ENCODE data around the gene CYBC1.
A peak's percentile ranks its signal among the peaks of the same experiment; 100 is the strongest.
"Not testable (repeated sequence)": the region's sequence is repeated elsewhere in the genome, so short reads cannot be mapped to it uniquely, and the experiment has no call there.

Gene CYBC1

DNA sequence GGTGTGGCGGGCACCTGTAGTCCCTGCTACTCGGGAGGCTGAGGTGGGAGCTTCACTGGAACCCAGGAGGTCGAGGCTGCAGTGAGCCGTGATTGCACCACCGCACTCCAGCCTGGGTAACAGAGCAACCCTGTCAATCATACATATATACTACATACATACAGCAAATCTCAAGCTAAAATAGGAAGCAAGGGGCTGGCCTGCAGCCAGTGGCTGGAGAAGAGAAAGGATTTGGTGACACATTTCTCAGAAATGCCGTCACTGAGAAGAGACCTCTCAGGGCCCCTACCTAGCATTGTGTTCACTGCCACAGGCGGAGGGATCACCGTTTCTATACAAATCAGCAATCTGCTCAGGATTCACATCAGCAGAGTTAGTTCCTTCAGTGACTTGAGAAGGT lies 24.9 kb upstream of the CYBC1 start:
- H3K4me1 ChIP-seq (ENCODE audit: control insufficient read depth, insufficient read depth, low read length, poor library complexity, severe bottlenecking) = no peaks in the 10 kb centered on the region
- H3K4me3 ChIP-seq (ENCODE audit: extremely low read depth, insufficient read depth, low read length, poor library complexity, severe bottlenecking) = no peak overlapping the region
- H3K9me3 ChIP-seq (ENCODE audit: control insufficient read depth, low read length) = no peaks in the 10 kb centered on the region
- WGBS, 2 experiments (ENCODE audit: insufficient coverage in 2 of 2) = 90 to 100% methylated on average over 5 of the region's 8 CpGs
- peaks cover 79% of the 10 kb centered on the region for H3K36me3 ChIP-seq (ENCODE audit: control insufficient read depth, insufficient read depth, low read length)
- no peak overlapping the region for H3K27ac ChIP-seq (ENCODE audit: low read depth, low read length, severe bottlenecking)

DNA sequence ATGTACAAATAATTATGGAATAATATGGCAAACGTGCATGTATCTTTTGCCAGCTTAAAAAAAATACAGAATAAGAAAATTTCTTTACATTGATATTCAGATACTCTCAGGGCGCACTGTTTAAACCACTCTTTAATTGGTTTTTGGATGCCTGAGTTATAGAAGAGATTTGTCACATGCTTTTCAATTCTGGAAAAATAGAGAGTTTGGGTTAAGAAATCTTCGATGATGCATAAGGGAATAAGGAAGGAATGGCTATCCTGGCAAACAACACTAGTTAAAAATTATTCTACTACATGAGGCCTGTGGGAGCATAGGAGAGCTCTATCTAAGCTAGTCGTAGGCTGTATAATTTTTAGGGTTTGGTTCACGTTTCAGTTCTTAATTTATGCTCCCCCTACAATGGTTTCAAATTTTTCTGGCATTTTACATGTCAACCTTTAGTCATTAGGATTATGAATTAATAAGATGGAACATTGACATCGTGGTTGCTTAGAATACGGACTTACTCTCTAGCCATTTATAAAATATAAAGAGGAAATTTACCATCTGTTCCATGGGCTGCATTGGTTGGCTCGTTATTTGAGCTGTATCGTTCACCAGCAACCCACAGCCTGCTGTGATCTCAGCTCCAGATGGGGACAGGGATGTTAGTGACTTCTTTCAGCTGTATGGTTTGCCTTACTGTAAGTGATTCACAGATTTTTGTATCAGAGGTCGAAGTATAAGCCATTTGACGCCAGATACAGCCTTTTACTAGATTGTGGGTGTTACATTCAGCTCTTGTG lies 23.9 kb upstream of the CYBC1 start:
- no peaks in the 10 kb centered on the region for H3K4me1 ChIP-seq (ENCODE audit: control insufficient read depth, insufficient read depth, low read length, poor library complexity, severe bottlenecking)
- H3K27ac ChIP-seq (ENCODE audit: low read depth, low read length, severe bottlenecking) = no peak overlapping the region
- H3K36me3 ChIP-seq (ENCODE audit: control insufficient read depth, insufficient read depth, low read length) = peaks cover 79% of the 10 kb centered on the region
- 93 to 100% methylated on average over 2 to 4 of the region's 11 CpGs for WGBS, 2 experiments (ENCODE audit: insufficient coverage in 2 of 2)
- H3K4me3 ChIP-seq (ENCODE audit: extremely low read depth, insufficient read depth, low read length, poor library complexity, severe bottlenecking) = no peak overlapping the region
- no peaks in the 10 kb centered on the region for H3K9me3 ChIP-seq (ENCODE audit: control insufficient read depth, low read length)

DNA sequence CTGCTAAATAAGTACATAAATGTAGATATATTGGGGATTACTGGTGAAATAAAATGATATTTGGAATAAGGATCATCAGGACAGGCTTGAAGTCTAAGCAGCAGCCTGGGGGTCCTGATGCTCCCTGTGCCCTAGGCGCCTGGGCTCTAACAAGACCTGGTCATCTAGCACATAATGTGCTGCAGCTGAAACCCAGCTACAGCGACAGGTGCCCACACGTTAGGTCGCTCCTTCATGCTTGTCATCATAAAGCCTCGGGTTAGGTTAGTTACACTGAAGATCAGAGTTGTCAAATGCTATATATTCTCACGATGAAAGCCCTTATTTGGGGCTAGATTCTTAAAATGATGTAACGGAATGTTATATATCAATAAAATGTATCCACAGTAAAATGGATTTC lies 19.5 kb upstream of the CYBC1 start:
- H3K27ac ChIP-seq (ENCODE audit: low read depth, low read length, severe bottlenecking) = no peak overlapping the region
- no peak overlapping the region for H3K4me3 ChIP-seq (ENCODE audit: extremely low read depth, insufficient read depth, low read length, poor library complexity, severe bottlenecking)
- H3K9me3 ChIP-seq (ENCODE audit: control insufficient read depth, low read length) = no peaks in the 10 kb centered on the region
- H3K36me3 ChIP-seq (ENCODE audit: control insufficient read depth, insufficient read depth, low read length) = peaks cover 83% of the 10 kb centered on the region
- 98 to 100% methylated on average over 5 of the region's 7 CpGs for WGBS, 2 experiments (ENCODE audit: insufficient coverage in 2 of 2)
- H3K4me1 ChIP-seq (ENCODE audit: control insufficient read depth, insufficient read depth, low read length, poor library complexity, severe bottlenecking) = no peaks in the 10 kb centered on the region

DNA sequence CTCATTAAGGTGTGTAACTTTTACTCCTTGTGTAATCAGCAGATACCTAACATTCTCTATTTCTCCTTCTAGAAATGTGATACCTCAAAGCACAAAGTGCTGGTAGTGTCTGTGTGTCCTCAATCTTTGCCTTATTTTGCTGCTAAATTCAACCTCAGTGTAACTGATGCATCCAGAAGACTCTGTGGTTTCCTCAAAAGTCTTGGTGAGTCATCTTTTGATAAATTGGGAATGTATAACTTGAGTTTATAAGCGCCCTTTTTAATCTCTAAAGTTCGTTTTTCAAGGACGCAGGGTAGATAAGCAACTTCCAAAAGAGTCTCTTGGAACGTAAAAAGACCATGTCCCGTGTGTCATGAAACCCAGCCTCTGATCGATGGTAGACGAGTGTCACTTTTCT lies 18.1 kb upstream of the CYBC1 start:
- no peaks in the 10 kb centered on the region for H3K9me3 ChIP-seq (ENCODE audit: control insufficient read depth, low read length)
- no peak overlapping the region for H3K4me3 ChIP-seq (ENCODE audit: extremely low read depth, insufficient read depth, low read length, poor library complexity, severe bottlenecking)
- peaks cover 83% of the 10 kb centered on the region for H3K36me3 ChIP-seq (ENCODE audit: control insufficient read depth, insufficient read depth, low read length)
- H3K27ac ChIP-seq (ENCODE audit: low read depth, low read length, severe bottlenecking) = no peak overlapping the region
- WGBS, 2 experiments (ENCODE audit: insufficient coverage in 2 of 2) = 94 to 98% methylated on average over 7 of the region's 7 CpGs
- H3K4me1 ChIP-seq (ENCODE audit: control insufficient read depth, insufficient read depth, low read length, poor library complexity, severe bottlenecking) = no peaks in the 10 kb centered on the region

DNA sequence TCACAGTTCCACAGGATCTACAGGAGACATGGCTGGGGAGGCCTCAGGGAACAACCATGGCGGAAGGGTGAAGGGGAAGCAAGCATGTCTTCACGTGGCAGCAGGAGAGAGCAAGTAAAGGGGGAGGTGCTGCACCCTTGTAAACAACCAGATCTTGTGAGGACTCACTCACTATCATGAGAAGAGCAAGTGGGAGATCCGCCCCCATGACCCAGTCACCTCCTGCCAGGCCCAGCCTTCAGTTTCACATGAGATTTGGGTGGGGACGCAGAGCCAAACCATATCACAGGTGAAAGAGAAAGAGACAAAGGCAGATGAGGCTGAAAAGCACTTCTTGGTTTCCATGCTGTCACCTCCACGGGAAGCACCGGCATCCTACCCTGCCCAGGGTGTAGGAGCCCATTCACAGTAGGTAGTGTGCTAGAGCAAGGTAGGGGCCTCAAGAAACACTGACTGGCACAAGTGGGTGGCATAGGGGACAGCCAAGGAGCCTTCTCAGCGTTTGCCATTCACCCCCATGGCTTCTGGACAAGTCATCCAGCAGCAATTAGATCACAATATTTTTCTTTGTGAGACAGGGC lies 14.6 kb upstream of the CYBC1 start:
- H3K36me3 ChIP-seq (ENCODE audit: control insufficient read depth, insufficient read depth, low read length) = peaks cover 100% of the 10 kb centered on the region
- H3K4me1 ChIP-seq (ENCODE audit: control insufficient read depth, insufficient read depth, low read length, poor library complexity, severe bottlenecking) = no peaks in the 10 kb centered on the region
- no peak overlapping the region for H3K4me3 ChIP-seq (ENCODE audit: extremely low read depth, insufficient read depth, low read length, poor library complexity, severe bottlenecking)
- H3K27ac ChIP-seq (ENCODE audit: low read depth, low read length, severe bottlenecking) = no peak overlapping the region
- H3K9me3 ChIP-seq (ENCODE audit: control insufficient read depth, low read length) = no peaks in the 10 kb centered on the region
- 79 to 85% methylated on average over 6 to 7 of the region's 7 CpGs for WGBS, 2 experiments (ENCODE audit: insufficient coverage in 2 of 2)

DNA sequence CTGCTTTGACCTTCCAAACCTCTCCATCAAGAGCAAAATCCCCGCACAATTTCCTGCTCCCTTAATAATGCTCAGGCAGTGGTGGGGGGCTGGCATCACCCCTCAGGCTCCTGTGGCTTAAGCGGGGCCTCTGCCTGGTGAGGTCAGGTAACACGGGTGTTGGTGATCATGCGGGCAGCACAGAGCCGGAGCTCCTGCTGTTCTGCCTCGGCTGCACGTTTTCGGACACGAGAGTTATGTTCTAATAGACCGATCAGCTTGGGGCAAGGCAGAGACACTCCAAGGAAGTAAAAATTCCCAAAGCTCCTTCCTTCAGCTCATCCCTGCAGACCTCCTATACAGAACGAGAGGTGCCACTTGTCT lies 14.0 kb upstream of the CYBC1 start:
- no peak overlapping the region for H3K27ac ChIP-seq (ENCODE audit: low read depth, low read length, severe bottlenecking)
- 95 to 99% methylated on average over 8 to 9 of the region's 11 CpGs for WGBS, 2 experiments (ENCODE audit: insufficient coverage in 2 of 2)
- no peaks in the 10 kb centered on the region for H3K9me3 ChIP-seq (ENCODE audit: control insufficient read depth, low read length)
- H3K4me3 ChIP-seq (ENCODE audit: extremely low read depth, insufficient read depth, low read length, poor library complexity, severe bottlenecking) = no peak overlapping the region
- H3K4me1 ChIP-seq (ENCODE audit: control insufficient read depth, insufficient read depth, low read length, poor library complexity, severe bottlenecking) = no peaks in the 10 kb centered on the region
- H3K36me3 ChIP-seq (ENCODE audit: control insufficient read depth, insufficient read depth, low read length) = peaks cover 97% of the 10 kb centered on the region

DNA sequence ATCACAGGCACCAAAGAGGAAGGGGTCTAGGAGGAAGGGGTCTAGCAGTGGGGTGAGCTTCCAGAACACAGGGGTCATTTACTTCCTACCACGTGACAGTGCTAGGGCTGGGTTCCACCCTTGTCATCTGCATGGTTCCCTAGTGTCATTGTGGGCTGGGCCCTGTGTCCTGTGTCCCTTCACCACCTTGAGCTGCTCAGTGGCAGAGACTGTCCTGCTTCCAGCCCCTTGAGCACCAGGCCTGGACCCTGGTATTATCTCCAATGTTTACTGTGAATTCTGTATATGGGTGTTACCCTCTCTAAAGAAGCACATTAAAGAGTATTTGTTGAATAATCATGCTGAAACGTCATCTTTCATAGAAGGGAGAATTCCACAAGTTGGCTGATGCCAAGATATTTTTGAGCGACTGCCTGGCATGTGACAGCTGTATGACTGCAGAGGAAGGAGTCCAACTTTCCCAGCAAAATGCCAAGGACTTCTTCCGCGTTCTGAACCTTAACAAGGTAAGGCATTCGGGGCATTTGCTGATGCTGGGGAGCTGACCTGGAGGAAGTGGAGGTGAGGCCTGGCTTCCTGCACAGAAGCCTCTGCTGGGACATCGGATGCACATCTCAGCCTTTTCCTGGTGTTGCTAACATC lies 13.5 kb upstream of the CYBC1 start:
- Histone ChIP-seq H3K36me3 (ENCODE audit: control insufficient read depth, insufficient read depth, low read length) (peaks cover 92% of the 10 kb centered on the region), H3K4me3 (ENCODE audit: extremely low read depth, insufficient read depth, low read length, poor library complexity, severe bottlenecking) (no peak overlapping the region)
- 89 to 90% methylated on average over 7 of the region's 7 CpGs for WGBS, 2 experiments (ENCODE audit: insufficient coverage in 2 of 2)

DNA sequence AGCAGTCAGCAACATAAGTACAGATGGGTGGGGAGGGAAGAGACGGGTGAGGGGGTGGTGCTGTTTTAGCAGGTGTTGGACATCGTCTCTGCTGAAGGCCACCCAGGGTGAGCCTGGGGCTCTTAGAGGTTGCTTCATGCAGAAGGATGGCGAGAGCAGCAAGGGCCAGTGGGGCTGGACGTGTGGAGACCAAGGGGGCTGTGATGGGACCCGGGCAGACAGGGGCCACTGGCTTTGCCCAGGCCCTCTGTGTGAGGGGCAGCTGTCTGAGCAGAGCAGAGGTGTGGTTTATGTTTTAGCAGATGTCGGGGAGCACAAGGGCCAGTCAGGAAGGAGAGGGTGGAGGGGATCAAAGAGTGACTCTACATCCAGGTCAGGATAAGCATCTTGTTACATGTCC lies 12.8 kb upstream of the CYBC1 start:
- 96 to 98% methylated on average over 6 of the region's 6 CpGs for WGBS, 2 experiments (ENCODE audit: insufficient coverage in 2 of 2)
- H3K4me1 ChIP-seq (ENCODE audit: control insufficient read depth, insufficient read depth, low read length, poor library complexity, severe bottlenecking) = no peaks in the 10 kb centered on the region
- H3K36me3 ChIP-seq (ENCODE audit: control insufficient read depth, insufficient read depth, low read length) = peaks cover 85% of the 10 kb centered on the region
- H3K4me3 ChIP-seq (ENCODE audit: extremely low read depth, insufficient read depth, low read length, poor library complexity, severe bottlenecking) = no peak overlapping the region
- no peak overlapping the region for H3K27ac ChIP-seq (ENCODE audit: low read depth, low read length, severe bottlenecking)
- no peaks in the 10 kb centered on the region for H3K9me3 ChIP-seq (ENCODE audit: control insufficient read depth, low read length)

More for the DNA sequence above, 13.5 kb upstream of the CYBC1 start:
- Histone ChIP-seq H3K4me1 (ENCODE audit: control insufficient read depth, insufficient read depth, low read length, poor library complexity, severe bottlenecking) (no peaks in the 10 kb centered on the region), H3K27ac (ENCODE audit: low read depth, low read length, severe bottlenecking) (no peak overlapping the region), H3K9me3 (ENCODE audit: control insufficient read depth, low read length) (no peaks in the 10 kb centered on the region)

DNA sequence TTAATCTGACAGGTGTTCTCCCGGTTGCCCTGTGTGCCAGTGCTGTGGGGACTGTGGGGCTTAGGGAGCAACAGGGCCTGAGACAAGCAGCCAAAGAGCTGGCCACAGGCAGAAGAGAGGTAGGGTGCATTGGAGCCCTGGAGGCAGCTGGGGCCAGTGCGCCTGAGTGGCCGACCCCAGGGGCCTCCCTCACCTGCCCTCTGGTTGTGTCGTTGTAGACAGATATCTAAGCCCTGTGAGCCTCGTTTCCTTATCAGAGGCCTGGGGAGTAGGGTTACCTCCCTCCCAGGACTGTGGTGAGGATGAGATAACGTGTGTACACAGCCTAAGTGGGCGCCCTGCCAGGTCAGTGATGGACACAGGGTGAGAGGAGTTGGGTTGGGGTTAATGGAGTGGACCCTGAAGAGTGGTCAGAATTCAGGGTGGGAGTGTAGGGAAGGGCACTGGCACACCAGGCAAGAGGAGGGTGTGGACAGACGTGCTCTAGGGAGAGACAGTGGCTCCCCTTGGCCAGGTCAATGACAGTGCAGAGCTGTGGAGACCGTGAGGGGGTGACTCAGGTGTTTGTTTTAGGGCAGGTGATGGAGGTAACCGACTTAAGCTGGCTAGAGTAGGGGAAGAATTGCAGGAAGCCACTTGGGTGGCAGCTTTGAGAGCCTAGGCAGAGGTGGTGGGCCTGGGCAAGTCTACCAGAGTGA lies 11.4 kb upstream of the CYBC1 start:
- 89 to 94% methylated on average over 6 to 10 of the region's 10 CpGs for WGBS, 2 experiments (ENCODE audit: insufficient coverage in 2 of 2)

DNA sequence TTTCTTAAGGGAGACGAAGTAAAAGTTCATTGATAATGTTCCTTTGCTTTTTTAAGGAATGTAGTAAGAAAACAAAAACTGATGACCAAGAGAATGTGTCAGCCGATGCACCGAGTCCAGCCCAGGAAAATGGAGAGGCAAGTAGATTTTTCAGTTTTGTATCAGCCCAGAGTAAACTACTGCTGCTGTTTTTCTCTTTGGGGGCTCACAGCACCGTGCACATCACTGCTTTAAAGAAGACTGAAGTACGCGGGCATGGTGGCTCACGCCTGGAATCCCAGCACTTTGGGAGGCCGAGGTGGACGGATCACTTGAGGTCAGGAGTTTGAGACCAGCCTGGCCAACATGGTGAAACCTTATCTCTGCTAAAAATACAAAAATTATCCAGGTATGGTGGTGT lies 9.4 kb upstream of the CYBC1 start:
- not testable (repeated sequence) for H3K9me3 ChIP-seq (ENCODE audit: control insufficient read depth, low read length); H3K27ac ChIP-seq (ENCODE audit: low read depth, low read length, severe bottlenecking); H3K4me1 ChIP-seq (ENCODE audit: control insufficient read depth, insufficient read depth, low read length, poor library complexity, severe bottlenecking)
- WGBS, 2 experiments (ENCODE audit: insufficient coverage in 2 of 2) = 88 to 96% methylated on average over 9 of the region's 9 CpGs
- Histone ChIP-seq H3K36me3 (ENCODE audit: control insufficient read depth, insufficient read depth, low read length) (peaks cover 51% of the 10 kb centered on the region), H3K4me3 (ENCODE audit: extremely low read depth, insufficient read depth, low read length, poor library complexity, severe bottlenecking) (peak overlapping the region; percentile 89)

More for the DNA sequence above, 11.4 kb upstream of the CYBC1 start:
- H3K36me3 ChIP-seq (ENCODE audit: control insufficient read depth, insufficient read depth, low read length) = peaks cover 71% of the 10 kb centered on the region
- H3K4me1 ChIP-seq (ENCODE audit: control insufficient read depth, insufficient read depth, low read length, poor library complexity, severe bottlenecking) = peaks cover 6% of the 10 kb centered on the region
- H3K9me3 ChIP-seq (ENCODE audit: control insufficient read depth, low read length) = no peaks in the 10 kb centered on the region
- no peak overlapping the region for H3K4me3 ChIP-seq (ENCODE audit: extremely low read depth, insufficient read depth, low read length, poor library complexity, severe bottlenecking)
- H3K27ac ChIP-seq (ENCODE audit: low read depth, low read length, severe bottlenecking) = no peak overlapping the region
